Ascending aorta (tissue), 2 donors: ENCODE data around the gene CYP4F11. TPM values are rescaled to one million over a fixed set of nuclear protein-coding genes. Genes with fewer than 3 reads are reported as not detected.
A peak's percentile ranks its signal among the peaks of the same experiment; 100 is the strongest.

Source experiments
- DNase-seq, 2 donors: peaks; one replicate each; pipeline ENCODE4 v3.0.0-alpha.2; 2019; ENCODE audit warnings: low spot score in 2 of 2
- H3K27ac ChIP-seq, 2 donors: fragments of 200-600 bp; sonication (generic); one replicate each; pipeline ENCODE4 v1.5.1; 2016 to 2017; ENCODE audit warnings: mild to moderate bottlenecking in 1 of 2
- H3K27me3 ChIP-seq: fragments of 200-600 bp; sonication (generic); one replicate; pipeline ENCODE4 v1.5.1; 2017
- H3K36me3 ChIP-seq, 2 donors: fragments of 200-600 bp; sonication (generic); one replicate each; pipeline ENCODE4 v1.5.1; 2016
- H3K4me1 ChIP-seq, 2 donors: fragments of 200-600 bp; sonication (generic); one replicate each; pipeline ENCODE4 v1.5.1; 2016 to 2017; ENCODE audit warnings: mild to moderate bottlenecking in 1 of 2
- H3K4me3 ChIP-seq, 2 donors: fragments of 200-600 bp; sonication (generic); one replicate each; pipeline ENCODE4 v1.5.1; 2016 to 2017; ENCODE audit warnings: mild to moderate bottlenecking in 1 of 2
- H3K9me3 ChIP-seq, 2 donors: fragments of 200-600 bp; sonication (generic); one replicate each; pipeline ENCODE4 v1.5.1; 2016
- intact Hi-C: fragments of 100-400 bp; cut with DNase I; formaldehyde crosslinking; loops from one replicate; pipeline ENCODE4 v1.15.1; 2023
- total RNA-seq: library from RNA; depleted of rRNA; stranded (reverse); fragments of >200 nt; gene quantifications from one replicate; pipeline ENCODE4 v1.1.0, GENCODE V29; 2016
- TF ChIP-seq, protein P1 (sequence below), 3 experiments: fragments of 200-600 bp in 2 of 3; fragments of 450-650 bp in 1 of 3; sonication (generic) in 2 of 3; IDR thresholded peaks; one replicate each; pipeline ENCODE4 v1.5.1; 2016 to 2019; ENCODE audit warnings: antibody characterized with exemption in 3 of 3, mild to moderate bottlenecking in 1 of 3, moderate library complexity in 1 of 3

Gene CYP4F11, protein sequence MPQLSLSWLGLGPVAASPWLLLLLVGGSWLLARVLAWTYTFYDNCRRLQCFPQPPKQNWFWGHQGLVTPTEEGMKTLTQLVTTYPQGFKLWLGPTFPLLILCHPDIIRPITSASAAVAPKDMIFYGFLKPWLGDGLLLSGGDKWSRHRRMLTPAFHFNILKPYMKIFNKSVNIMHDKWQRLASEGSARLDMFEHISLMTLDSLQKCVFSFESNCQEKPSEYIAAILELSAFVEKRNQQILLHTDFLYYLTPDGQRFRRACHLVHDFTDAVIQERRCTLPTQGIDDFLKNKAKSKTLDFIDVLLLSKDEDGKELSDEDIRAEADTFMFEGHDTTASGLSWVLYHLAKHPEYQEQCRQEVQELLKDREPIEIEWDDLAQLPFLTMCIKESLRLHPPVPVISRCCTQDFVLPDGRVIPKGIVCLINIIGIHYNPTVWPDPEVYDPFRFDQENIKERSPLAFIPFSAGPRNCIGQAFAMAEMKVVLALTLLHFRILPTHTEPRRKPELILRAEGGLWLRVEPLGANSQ
- total RNA-seq = 0.75 TPM

DNA sequence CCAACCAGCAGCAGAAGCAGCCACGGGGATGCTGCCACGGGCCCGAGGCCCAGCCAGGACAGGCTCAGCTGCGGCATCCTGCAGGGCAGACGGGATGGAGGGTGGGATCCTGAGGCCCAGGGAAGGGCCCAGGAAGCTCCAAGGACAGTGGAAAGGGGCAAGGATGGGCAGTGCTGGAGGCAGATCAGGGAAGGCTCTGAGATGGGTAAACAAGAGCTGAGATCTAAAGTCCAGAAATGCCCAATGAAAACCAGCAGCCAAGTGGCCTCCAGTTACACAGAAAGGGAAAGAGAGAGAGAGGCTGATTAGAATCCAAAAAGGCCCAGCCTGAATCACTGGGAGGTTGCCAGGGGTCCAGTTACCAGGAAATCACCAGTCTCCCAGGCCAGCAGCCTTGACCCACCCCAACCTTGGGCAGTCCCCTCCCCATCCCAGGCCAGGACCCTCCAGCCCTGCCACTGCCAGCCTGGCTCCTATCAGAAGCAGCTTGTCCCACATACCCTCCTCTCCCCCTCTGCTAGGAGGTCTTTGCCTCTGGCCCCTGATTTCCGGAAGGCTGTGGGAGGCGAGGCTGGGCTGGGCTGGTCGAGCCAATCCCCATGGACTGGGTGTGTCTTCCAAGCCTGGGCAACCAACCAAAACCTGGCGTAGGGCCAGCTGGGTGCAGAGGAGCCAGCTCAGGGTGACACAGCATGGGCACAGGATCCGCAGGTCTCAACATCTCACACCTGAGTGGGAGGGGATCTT lies at the start of gene CYP4F11:
Gene CYP4F11, minus strand, starts transcription at position 198 of the 747 bp plus-strand sequence. Its CDS starts 121 bp downstream, at position 77.
- H3K27ac ChIP-seq = peak within 1 kb of the TSS; percentile 34 to 69

DNA sequence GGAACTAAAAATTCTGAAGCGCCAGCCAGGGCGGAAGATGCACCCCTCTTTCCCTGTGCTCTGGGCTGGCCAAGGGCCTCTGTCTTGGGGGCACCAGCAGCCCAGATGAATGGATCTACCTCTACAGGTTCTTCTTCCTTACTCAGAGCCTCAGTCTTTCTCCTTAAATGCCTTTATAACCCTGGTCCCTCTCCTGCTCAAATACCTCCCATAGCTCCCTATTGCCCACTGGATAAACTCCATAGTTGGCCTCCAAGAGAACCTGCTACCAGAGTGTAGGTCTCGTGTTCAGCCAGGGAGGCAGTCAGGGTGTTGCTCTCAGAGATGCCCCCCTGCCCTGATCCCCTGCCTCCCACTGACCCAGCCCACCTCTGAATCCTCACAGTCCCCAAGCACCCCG lies 45.0 kb upstream of the CYP4F11 start:
- Histone ChIP-seq H3K27ac (no peak overlapping the region), H3K27me3 (no peaks in the 10 kb centered on the region), H3K36me3 (no peaks in the 10 kb centered on the region), H3K4me3 (no peak overlapping the region), H3K9me3 (peaks cover 4 to 7% of the 10 kb centered on the region in 2 donors), H3K4me1 (no peaks in the 10 kb centered on the region)
- DNase-seq = no peak
- intact Hi-C loops = no loop called here
- TF ChIP-seq, protein P1, sequence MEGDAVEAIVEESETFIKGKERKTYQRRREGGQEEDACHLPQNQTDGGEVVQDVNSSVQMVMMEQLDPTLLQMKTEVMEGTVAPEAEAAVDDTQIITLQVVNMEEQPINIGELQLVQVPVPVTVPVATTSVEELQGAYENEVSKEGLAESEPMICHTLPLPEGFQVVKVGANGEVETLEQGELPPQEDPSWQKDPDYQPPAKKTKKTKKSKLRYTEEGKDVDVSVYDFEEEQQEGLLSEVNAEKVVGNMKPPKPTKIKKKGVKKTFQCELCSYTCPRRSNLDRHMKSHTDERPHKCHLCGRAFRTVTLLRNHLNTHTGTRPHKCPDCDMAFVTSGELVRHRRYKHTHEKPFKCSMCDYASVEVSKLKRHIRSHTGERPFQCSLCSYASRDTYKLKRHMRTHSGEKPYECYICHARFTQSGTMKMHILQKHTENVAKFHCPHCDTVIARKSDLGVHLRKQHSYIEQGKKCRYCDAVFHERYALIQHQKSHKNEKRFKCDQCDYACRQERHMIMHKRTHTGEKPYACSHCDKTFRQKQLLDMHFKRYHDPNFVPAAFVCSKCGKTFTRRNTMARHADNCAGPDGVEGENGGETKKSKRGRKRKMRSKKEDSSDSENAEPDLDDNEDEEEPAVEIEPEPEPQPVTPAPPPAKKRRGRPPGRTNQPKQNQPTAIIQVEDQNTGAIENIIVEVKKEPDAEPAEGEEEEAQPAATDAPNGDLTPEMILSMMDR (IDR thresholded peaks at IDR 0.05) = no peak

More for the DNA sequence above, at the start of gene CYP4F11:
- H3K9me3 ChIP-seq = no peaks in the 10 kb centered on the region
- H3K4me3 ChIP-seq = peak within 1 kb of the TSS; percentile 4 to 7
- DNase-seq = peak in 1 of 2 donors; percentile 82
- H3K36me3 ChIP-seq = peaks cover 0 to 10% of the 10 kb centered on the region in 2 donors
- H3K27me3 ChIP-seq = no peaks in the 10 kb centered on the region
- H3K4me1 ChIP-seq = peaks cover 0 to 5% of the 10 kb centered on the region in 2 donors
- TF ChIP-seq, protein P1 (IDR thresholded peaks at IDR 0.05) = no peak
- intact Hi-C loops = loop anchor here (5.0 kb wide), 1 partner anchor 63 kb away; no protein-coding TSS in a partner anchor

DNA sequence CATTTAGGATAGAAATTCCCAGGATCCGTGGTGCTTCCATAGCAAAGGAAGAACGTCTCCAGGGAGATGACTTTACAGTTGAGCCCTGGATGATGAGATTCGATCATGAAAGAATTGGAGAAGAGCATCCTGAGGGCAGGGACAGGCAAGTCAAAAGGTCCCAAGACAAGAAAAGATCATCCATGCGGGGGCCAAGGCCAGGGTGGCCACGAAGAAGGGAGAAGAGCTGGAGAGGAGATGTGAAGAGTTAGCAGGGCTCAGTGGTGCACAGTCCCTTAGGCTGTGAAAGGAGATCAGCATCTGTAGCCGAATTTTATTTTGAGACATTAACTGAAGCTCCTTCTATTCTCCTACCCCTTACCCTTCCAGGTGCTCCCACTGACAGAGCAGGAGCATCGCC lies 43.4 kb upstream of the CYP4F11 start:
- Histone ChIP-seq H3K27ac (no peak overlapping the region), H3K4me1 (no peaks in the 10 kb centered on the region), H3K4me3 (no peak overlapping the region), H3K9me3 (peaks cover 0 to 7% of the 10 kb centered on the region in 2 donors), H3K27me3 (no peaks in the 10 kb centered on the region), H3K36me3 (no peaks in the 10 kb centered on the region)
- TF ChIP-seq, protein P1 (IDR thresholded peaks at IDR 0.05) = no peak
- DNase-seq = no peak
- intact Hi-C loops = no loop called here

DNA sequence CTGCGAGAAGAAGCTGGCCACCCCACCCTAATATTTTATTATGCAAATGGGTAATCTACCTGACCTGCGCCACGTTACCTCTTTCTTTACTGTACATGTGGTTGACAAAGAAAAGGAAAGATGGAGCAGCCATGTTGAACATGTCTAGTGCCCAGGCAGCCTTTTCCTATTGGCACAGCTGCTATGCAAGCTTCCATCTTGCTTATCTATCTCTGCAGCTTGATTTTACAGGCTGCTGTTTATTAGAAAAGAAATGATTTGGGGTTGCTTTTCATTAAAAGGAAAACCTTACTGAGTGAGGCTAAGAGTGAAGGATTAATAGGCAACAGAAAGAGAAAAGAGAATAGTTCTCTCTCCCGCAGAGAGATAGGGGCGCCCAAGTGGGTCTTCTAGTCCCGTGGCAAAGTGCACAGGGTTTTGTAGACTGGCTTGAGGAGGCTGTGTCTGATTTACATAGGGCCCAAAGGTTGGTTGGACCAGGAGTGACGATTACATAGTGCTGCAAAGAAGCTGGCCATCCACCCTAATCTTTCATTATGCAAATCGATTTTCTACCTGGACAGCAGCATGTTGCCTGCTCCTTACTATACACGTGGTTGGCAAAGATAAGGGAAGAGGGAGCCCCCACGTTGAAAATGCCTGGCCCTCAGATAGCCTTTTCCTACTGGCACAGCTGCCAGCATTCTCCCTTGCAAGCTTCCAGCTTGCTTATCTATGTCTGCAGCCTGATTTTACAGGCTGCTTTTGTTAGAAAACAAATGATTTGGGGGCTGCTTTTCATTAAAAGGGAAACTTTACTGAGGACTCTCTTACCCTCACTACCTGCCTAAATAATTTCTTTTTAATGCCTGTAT lies 42.7 kb upstream of the CYP4F11 start:
- intact Hi-C loops = no loop called here

More for the DNA sequence above, 42.7 kb upstream of the CYP4F11 start:
- DNase-seq = no peak
- TF ChIP-seq, protein P1 (IDR thresholded peaks at IDR 0.05) = no peak
- no peak overlapping the region for H3K4me3 ChIP-seq
- no peaks in the 10 kb centered on the region for H3K27me3 ChIP-seq
- H3K27ac ChIP-seq = no peak overlapping the region
- no peaks in the 10 kb centered on the region for H3K4me1 ChIP-seq
- peaks cover 0 to under 1% of the 10 kb centered on the region in 2 donors for H3K9me3 ChIP-seq
- no peaks in the 10 kb centered on the region for H3K36me3 ChIP-seq
